GM21786 (cell line): Measurements from ENCODE around the gene ATP10B.
A peak's percentile ranks its signal among the peaks of the same experiment; 100 is the strongest.

ENCODE experiments used
- ATAC-seq: cut with Tn5 transposase; IDR thresholded peaks from one replicate; pipeline ENCODE4 v1.9.1; 2021; ENCODE audit not compliant: unreplicated experiment

The ATP10B gene

DNA sequence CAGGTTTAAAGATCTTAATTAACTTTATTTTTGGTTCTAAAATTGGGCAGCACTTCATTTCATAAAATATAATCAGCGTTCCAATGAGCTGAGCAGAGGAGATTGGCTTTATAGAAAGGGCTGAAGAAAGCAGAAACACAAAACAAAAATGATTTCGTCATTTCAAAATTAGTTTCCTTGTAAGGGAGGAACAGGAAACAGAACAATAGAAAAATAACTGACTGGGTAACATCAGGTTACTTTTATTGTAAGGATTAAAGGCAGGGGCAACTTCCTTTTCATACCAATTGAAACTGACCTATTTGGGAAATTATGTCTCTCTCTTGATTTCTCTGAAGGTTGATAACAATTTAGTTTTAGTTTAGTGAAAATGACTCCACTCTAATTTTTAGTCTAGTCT is 157.1 kb downstream of the ATP10B start:
- no peak for ATAC-seq

DNA sequence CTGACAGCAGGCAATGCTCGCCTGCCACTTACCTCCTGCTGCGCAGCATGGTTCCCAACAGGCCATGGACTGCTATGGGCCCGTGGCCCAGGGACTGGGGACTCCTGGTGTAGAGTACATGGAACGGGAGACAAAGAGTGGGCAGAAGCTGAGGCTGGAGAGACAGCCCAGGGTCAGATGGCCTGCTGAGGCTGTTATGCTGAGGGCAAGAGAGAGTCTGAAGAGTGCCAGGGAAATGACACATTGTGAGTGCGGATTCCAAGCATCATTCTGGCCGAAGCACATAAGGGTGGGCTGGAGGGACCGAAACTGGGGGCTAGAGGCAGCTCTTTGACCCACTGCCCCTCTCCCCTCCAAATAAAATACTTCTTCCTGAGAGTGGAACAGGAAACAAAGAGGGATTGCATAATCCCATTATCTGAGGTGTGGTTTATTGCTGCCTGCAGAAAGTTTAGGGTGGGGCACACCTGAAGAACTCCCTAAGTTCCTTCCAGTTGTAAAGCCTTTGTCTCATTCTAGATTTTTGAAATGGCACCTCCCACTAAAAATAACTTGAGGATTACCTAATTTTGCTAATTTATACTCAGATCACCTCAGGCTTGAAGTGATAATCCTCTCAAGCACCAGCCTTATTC is 158.1 kb downstream of the ATP10B start:
- ATAC-seq = no peak

DNA sequence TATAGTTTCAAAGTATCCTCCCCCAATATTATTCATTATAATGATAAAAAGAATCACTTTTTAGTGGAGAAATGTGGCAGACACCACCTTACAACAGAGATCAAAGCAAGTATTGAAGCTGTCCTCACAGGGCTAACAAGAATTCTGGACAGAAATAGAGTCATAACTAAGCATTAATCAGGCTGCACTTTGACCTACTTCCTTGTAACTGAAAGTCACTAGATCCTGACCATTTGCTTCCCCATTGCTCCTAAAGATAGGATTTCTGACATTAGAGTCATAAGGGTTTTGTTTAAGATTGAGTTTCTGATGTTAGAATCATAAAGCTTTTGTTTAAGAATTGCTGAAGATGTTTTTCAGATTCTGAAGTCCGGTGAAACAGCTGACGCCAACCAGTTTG is 159.7 kb downstream of the ATP10B start:
- no peak for ATAC-seq

DNA sequence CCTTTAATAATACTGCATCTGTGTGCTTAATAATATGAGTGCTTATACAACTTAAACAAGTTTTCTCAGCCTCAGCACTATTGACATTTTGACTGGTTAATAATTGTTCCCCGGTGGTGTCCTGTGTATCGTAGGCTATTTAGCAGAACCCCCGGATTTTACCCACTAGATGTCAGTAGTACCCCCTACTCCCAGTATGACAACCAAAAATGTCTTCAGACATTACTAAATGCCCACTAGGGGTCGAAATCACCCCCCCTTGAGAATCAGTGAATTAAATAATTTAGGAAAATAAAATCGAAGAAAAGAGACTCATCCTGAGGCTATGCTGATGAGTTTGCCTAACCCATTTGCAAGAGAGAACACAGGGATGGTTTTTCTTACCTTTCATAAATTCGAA is 166.3 kb downstream of the ATP10B start:
- peak; percentile 75 for ATAC-seq

DNA sequence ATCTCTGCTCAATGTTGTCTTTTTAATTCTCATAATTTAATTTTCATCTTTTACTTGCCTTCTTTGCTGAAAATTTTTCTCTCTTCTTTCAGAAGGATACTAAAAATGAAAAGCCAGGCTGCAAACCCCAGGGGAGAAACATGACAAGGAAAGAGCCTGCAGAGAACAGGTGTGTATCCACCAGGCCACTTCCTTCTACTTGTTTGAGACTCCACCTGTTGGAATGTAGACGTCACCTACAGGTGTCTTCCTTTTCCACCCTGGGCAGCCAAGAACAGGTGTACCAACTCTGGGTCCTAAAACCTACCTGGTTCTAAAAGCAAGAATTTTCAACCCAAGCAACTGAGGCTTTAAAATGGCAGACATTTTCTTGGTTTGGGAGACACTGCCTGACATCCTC is 166.8 kb downstream of the ATP10B start:
- no peak for ATAC-seq

DNA sequence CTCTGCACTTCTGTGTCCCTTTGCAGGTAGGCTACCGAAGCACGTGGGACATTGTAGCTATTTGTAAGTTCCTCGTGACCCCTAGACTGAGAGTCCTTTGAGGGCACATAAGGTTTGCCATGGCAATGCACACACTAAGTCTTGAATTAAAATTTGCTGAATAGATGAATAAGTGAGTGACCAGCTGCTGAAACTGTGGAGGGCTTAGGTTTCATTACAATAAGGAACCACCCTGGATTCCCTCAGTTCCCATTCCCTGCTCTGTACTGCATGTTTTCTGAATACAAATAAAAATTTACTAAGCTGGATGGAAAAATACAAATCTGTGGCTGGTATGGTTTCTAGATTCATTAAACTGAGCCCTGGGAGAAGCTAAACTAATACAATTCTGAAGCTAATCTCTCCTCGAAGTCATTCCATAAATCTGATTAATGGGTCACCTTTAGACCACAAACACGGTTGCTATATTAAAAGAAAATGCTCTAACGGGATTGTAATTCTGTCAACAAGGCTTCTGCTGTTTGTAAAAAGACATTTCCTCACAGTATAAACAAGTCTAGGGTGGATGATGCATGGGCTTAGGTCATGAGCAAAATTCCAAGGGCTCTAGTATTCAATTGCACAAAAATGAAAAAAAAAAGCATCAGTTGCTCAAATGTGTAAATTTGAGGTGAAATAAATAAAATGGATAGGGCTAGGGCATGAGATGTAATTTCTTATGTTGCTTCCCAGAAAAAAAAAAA is 172.3 kb downstream of the ATP10B start:
- ATAC-seq = no peak

DNA sequence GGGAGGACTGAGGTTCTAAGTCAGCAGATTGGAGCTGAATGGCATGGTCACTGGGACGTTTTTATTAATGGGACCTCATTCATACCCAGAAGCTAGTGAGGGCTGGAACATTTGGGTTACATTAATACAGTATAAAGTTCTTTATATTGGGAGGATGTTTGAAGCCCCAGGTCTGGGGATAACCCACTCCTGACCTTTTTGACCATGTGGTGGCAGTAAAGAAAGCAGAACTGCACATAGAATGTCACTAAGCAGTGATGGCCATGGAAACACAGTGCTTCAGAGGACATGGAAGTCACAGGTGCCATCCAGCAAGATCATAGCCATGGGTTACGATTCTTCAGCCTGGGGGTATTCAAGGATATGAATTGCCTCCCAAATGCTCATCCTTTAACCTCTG is 176.0 kb downstream of the ATP10B start:
- ATAC-seq = no peak

DNA sequence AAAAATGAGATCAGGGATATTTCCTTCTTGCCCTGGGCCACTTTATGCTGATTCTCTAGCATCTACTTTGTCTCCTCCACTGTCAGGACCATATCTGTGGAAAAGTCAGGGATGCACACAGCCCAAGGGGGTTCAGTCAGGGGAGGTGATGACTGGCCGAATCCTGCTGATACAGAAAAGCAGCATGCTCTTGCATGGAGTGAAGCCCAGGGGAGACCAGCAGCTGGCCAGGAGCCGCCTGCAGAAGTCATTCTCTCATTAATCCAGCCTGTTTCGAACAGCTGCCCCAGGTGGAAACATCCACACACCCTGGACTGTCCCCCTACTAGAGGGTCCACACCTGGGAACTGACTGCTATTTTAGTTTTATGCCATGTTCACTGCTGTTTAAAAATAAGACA is 177.1 kb downstream of the ATP10B start:
- no peak for ATAC-seq

DNA sequence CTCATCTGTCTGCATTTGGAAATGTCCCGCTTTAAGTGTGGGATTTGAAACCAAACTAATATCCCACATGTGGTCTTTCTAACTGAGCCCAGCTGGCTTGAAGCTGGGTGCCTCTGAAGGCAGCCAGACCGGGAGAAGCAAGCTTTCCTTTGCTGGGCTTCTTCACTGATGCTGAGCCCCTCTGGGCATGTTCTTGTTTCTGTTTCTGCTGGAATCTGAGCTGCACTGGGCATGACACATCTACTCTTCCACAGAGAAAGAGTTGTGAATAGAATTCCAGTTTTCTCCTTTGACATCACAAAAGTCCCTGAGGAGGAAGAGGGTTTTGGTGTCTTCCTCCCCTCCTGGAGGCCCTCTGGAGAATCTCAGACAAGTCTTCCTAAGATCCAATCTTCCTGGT is 179.5 kb downstream of the ATP10B start:
- no peak for ATAC-seq

DNA sequence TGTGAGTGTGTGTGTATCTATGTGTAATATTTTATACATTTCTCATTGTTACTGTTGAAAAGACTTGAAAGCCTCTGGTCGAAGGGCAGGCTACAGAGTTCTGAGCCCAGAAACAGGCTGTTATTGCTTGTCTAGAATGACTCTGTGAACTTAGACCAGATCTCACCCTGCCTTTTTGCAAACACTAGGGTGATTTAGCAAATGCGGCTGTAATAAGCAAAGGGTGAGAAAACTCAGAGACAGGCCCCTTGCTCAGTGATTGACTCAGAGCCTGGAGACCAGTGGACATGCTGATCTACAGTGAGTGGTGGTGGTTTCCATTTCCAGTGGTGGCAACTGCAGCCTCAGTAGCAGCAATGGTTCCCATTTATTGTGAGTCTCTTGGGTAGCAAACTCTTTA is 183.7 kb downstream of the ATP10B start:
- no peak for ATAC-seq

DNA sequence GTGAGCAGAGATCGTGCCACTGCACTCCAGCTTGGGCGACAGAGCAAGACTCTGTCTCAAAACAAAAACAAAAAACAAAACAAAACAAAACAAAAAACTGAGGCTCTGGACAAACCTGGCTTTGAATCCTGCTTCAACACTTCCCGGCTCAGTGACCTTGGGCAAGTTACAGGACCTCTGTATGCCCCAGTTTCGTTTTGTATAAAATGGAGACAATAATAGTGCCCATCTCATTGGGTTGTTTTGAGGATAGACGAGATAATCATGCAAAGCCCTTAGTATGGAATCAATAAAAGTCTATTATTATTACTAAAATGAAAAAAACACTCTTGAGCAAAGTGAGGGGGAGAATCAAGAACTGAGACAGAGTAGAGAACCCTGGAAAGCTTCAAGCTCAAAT is 184.9 kb downstream of the ATP10B start:
- no peak for ATAC-seq

DNA sequence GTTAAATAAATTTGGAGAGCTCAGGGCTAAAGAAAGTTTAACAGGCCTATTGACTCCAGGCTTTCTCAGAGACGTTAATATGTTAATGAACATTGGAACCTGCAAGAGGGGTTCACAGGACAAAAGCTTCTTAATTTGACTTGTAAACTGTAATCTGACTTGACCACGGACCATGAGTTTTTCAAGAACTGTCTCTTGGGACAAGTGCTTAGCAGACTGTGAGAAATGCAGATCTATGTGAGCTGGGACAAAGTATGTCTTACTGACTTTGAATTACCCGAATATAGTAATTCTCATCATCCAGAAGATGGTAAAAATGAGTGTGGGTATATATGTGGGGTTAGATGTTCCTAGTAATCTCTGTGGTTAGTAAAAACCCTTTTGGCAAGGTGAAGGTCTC is 186.6 kb downstream of the ATP10B start:
- no peak for ATAC-seq

DNA sequence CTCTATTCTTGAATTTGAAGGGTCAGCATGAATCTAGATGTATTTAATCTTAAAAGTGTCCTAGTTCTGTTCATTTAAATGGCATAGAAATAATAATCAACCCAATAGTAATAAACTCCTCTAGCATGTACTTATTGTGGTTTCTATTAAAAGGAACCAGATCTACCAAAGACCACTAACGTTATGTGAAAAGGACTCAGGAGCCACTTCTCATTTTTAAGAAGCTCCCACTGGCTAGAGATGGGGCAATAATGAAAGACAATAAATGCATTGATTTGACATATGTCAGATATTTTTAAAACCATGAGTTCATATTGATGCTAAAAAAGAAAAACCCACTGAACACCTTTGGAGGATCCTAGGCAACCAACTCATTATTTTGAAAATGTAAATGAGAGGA is 191.9 kb downstream of the ATP10B start:
- ATAC-seq = no peak

DNA sequence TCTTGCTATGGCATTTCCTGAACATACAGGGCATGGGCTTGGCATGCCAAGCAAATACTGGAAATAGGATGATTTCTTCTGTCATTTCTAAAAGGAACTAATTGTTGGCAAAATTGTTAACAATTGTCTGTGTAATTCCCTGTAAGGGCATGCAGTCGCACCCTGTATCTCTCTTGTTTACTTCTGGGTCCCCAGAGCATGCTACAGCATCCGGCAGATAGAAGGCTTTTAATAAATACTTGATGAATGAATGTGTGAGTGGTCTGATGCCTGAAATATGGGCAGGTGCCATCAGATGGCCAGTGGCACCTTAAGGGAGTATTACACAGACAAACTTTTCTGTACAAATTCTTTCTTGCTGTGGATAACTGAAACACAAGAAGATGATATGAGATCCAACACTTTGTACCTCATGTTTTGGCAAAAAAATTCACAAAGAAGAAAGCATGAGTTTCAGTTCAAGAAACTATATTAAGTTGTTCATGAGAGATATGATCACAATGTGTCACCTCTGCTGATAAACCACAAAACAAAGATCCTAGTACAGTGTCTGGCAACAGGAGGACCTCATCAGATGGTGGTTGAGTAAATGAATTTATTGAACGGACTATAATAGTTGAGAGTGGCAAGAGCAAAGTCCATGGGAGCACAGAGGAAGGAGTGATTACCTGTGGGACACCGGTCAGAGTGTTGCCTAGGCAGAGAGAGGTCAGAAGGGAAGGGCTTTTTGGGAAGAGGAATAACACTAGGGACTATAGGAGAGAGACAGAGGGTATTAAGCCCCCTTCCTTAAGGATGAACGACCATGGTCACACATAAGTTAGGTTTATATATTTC is 194.2 kb downstream of the ATP10B start:
- ATAC-seq = no peak

DNA sequence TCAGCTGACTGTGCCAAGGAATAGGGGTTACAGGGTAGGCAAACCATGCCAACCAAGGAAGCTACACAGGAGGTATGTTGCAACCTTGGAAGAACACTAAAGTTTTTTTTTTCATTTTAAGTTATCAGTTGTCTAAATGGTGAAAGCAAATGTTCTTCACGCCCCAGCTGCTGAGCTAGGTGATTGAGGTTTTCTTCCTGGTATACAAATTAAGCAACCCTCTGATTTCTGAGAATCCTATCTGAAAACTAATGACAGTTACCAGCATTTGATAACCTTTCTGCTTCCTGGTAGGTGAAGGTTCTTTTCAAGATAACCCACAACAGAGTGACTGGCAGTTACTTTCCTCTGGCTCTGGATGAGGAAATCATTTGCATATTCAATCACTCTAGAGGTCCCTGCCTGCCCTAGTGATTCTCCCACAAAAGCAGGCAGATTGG is 194.9 kb downstream of the ATP10B start:
- no peak for ATAC-seq

DNA sequence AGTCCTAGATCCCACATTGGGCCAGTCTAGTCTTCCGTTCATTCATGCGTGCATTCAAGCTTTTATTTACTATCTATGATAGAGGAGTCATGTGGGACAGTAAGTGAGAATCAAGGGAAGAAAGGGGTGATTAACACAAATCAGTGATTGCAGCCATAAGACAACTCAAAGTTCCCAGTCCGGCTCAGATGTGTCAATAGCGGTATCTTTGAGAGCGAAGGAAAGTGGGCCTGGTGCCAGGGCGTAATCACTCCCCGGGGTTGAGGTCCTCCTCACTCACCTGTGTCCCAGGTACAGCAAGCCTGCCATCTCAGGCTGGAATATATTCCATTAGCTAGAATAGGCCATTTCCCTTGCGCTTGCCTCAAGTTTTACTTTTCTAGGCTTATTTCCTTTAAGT is 196.3 kb downstream of the ATP10B start:
- ATAC-seq = no peak

DNA sequence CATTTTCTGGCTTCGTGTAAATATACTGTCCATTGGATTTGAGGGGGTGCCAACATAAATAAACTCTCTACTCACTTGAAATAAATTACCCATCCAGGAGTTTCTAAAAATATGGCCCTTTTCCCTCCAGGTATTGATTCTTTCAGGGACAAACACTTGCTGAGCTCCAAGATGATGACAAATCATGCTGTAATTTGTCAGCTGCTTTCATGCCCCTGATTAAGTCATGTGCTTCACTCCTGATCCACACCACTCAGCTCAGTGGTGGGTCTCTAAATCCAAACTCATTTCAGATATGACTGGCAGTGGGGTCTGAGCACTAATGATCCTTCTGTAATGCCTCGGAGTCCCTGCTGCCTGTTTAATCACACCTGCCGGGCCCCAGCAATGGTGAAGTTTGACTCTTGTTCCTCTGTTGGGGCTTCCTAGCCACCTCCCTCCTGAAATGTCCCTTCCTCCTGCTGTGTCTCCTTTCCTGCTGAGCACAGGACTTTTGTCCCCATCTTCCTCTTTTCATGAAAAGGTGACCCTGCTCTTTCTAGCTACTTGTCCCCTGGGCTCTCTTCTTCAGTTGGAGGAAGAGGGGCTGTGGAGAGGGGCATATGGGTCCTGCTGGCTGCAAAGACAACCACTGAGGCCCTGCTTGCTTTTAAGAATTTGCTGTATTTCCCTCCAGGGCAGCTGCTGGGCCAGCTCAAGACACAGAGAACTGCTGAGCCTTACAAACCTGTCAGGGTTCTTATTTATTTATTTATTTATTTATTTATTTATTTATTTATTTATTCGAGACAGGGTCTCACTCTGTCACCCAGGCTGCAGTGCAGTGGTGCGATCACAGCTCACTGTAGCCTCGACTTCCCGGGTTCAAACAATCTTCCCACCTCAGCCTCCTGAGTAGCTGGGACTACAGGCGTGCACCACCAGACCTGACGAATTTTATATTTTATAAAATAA is 200.0 kb downstream of the ATP10B start:
- no peak for ATAC-seq

DNA sequence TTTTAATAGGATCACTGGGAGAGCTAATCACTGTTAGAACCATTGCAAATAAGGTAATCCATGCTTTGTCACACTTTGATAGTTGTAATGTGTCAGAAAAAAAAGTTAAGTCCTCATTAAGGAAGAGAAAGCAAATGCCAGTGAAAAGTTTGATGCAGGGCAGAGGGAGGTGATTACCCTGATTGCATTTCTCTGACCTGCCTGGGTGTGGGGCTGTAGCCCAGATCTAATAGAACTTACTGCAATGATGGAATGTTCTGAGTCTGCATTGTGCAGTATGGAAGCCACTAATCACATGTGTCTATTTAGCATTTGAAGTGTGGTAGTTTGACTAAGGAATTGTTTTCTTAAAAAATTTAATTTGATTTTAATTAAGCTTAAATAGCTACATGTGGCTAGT is 202.7 kb downstream of the ATP10B start:
- peak; percentile 92 for ATAC-seq

DNA sequence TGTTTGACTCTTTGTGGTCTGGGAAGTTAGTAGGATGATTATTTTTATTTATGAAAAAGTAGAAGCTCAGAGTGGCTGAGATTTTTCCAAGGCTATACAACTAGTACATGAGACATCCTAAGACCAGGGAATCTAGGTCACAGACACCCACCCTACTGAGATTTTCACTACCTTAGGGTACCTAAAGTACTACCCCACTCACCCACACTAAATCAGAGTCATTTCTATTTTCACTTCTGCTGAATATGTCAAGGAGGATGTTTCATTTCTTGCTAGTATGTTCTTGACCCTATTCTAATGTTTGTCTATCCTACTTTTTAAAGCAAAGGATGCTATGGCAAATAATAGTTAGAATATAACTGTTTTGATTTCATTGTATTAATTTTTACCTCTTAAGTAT is 206.0 kb downstream of the ATP10B start:
- no peak for ATAC-seq

DNA sequence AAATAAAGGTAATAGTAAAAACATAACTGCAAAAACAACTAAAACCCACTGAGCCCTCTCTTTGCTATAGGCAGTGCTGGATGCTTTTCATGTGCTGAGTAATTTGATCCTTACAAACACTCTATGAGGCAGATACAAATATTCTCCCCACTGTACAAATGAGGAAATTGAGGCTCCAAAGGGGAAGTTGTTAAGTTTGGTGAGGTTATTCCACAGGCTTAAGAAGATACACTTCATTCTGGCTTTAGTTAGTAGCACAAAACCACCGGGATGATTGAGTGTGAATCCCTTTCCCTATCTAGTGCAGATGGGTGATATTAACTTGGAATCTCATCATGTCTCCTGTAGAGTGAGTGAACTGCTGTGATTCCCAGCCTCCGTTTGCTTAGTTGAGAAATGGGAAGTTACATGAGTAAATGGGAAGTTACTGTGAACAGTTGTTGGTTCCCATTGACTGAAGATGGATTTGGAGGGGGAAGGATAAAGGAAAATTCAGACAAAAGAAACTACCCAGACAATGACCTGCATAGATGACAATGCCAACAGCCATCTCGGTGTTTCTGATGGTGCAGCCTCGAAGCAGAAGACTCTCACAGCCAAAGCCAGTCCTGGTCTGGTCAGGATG is 208.3 kb downstream of the ATP10B start:
- no peak for ATAC-seq
